GM19023 (cell line): Measurements from ENCODE around the gene LRP1B.

Experiments used
- ATAC-seq: cut with Tn5 transposase; IDR thresholded peaks from one replicate; pipeline ENCODE4 v1.9.1; 2021; ENCODE audit warnings: mild to moderate bottlenecking, moderate library complexity; ENCODE audit not compliant: unreplicated experiment

Gene LRP1B

DNA sequence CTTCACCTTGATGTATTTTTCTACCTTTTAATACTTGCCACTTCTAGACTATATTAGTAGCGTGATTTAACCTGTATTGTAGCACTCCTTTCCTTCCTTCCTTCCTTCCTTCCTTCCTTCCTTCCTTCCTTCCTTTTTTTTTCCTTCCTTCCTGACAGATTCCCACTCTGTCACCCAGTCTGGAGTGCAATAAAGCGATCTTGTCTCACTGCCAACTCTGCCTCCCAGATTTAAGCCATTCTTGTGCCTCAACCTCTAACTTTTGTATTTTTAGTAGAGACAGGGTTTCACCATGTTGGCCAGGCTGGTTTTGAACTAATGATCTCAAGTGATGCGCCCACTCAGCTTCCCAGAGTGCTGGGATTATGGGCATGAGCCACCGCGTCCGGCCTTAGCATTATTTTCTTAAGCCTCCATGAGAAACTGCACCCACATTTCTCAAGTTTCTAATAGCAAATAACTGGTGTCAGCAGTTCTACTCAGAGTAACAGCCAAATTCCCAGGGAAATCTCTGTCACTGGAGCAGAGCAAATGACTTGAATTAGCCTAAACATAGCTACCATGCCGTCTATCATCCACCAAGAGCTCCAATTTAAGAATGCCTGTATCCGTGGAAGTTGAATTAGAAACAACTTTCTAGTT is 529.2 kb downstream of the LRP1B start:
- no peak for ATAC-seq

DNA sequence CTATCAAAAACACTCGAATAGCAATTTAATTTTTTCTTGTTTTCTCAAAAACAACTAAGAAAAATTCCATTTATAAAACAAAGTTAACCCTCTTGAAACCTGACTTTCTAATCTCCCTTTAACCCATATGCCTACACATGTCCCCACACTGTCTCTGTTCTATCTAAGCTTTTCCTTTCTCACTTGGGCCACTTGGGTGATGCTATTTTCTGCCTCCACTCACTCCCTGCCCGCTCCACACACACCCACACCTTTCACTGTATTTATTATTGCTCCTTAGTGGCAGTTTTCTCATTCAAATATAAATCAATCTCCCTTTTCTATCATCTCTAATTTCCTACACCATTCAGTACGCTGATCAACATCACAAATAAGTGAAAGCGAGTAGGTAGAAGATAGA is 531.1 kb downstream of the LRP1B start:
- no peak for ATAC-seq

DNA sequence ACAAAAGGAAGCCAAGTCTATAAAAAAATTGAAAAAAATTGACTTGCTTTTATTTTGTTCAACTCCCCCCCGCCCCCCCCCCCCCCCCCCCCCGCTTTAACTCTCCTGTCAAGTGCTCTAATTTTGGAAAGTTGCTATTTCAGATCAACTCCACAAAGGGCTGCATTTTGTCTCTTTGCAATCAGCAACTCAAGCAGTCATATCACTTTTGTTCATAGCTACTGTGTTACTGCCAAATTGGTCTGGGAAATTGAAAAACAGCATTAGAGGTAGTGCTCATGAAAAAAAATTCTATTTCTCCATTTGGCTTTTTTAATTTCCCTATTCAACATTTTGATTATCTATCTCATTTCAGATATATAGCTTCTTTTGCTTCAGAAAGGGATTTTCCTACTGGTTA is 531.8 kb downstream of the LRP1B start:
- ATAC-seq = no peak

GRCh38 chr2:141595316-141595920 is 535.4 kb downstream of the LRP1B start:
- no peak for ATAC-seq

GRCh38 chr2:141591787-141592186 is 539.0 kb downstream of the LRP1B start:
- ATAC-seq = no peak

- ATAC-seq = no peak
Measured at GRCh38 chr2:141590620-141591019, 540.2 kb downstream of the LRP1B start.

- ATAC-seq = no peak
Measured at GRCh38 chr2:141589314-141589713, 541.5 kb downstream of the LRP1B start.

- no peak for ATAC-seq
Measured at GRCh38 chr2:141586985-141587384, 543.8 kb downstream of the LRP1B start.

DNA sequence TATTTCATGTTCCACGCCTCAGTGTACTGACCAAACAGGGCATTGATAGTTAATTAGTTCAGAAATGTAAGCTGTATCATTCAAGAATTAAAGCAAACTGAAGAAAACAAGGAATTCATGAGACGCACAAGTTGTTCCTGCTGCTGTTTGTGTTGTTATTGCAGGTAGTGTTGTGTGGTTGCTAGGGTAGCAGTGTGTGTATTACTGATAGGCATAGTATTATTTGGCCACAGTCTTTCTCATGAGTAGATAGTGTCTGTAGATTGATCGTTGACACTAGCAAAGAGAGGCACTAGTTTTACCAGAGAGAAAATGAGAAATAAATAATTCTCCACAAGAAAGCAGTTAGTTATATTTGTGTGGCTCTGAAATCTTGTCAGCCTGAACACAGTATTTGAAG is 548.6 kb downstream of the LRP1B start:
- no peak for ATAC-seq

DNA sequence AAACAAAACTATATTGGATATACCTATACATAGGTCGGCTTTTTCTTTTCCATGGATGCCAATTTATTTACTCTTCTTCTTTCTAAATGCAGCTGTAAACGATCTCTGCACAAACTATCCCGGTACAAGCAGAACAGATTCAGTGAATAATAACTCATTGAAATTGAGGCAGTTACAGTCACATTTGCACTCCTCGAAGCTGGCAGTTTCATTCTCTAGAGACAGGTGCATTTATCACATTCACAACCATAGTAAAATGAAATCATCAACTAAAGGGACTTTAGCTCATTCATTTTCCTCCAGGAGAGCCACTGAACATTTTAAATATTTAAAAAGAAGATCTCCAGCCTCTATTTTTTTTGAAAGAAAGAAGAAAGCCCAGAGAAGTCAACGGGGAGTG is 551.7 kb downstream of the LRP1B start:
- ATAC-seq = no peak

DNA sequence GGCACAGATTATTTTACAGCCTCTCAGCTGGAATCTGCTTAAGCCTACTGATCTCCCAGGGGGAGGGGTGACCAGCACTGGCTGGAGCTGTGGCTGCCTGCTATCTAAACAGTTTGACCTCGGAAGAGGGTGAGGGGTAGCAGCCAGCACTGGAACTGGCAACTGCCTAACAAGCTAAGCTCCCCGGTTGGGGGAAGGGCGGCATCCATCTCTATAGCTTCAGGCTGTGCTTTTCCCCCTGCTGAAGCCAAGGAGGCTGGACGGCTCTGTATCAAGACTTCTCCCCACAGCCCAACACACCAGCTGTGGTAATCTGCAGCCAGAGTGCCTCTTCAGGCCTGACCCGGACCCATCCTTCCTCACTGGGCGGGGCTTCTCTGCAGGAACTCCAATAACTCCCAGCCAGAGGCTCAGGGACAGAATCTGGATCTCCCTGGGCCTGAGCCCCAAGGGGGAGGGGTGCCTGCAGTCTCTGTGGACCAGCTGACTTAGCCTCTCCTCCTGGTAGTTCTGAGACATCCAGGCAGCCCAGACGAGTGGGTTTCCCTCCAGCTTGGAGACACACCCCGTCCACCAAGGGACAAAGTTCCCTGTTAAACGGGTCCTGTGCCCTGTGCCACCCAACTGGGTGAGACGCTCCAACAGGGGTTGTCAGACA is 560.2 kb downstream of the LRP1B start:
- ATAC-seq = no peak

- ATAC-seq = no peak
Measured at GRCh38 chr2:141569941-141570340, 560.9 kb downstream of the LRP1B start.

DNA sequence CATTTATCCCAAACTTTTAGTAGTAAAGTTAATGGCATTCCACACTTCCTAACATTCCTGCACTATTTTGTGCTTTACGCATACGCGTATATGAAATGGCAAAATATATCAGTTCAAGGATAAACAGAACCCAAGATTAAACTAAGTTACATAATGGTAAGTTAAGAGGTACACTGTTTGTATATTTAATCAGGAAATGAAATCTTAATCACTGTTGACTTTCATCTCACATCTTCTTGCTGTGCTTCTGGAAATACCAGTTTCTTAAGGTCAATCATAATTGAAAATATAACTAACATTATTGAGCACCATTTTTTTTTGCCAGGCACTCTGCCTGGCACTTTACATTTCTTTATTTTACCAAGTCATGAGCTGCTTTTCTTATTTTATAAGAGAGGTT is 565.2 kb downstream of the LRP1B start:
- ATAC-seq = no peak

- ATAC-seq = no peak
Measured at GRCh38 chr2:141560723-141561122, 570.1 kb downstream of the LRP1B start.

DNA sequence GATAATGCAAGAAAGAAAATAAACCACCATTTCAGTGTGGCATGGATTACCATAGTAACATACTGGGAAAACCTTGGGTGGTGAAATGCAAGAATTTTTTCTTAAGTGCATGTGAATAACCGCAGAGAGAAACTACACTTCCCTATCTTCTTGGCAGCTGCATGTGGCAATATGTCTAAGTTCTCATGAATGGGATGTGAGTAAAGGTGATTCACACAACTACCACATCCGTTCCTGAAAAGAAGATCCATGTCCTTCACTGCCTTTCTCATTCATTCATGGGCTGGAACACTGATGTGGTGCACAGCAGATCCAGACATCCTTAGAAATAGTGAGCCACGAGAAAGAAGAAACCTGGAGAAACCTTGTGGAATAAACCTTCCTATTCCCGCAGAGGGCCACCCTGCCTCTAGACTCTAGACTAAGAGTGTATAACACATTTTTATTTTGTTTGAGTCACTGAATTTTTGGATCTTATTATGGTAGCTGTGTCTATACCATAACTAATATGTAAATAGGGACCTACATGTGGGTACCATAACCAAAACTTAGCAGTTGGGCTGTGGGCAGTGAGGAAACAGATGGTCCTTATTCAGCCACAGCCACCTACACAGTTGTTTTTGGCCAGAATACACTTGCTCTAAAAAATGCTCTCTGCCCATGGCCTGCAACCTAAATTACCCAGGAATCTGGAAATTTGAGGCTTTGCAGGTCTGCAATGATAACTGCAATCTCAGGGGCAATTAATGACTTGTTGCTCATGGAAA is 573.3 kb downstream of the LRP1B start:
- peak; percentile 45 for ATAC-seq

DNA sequence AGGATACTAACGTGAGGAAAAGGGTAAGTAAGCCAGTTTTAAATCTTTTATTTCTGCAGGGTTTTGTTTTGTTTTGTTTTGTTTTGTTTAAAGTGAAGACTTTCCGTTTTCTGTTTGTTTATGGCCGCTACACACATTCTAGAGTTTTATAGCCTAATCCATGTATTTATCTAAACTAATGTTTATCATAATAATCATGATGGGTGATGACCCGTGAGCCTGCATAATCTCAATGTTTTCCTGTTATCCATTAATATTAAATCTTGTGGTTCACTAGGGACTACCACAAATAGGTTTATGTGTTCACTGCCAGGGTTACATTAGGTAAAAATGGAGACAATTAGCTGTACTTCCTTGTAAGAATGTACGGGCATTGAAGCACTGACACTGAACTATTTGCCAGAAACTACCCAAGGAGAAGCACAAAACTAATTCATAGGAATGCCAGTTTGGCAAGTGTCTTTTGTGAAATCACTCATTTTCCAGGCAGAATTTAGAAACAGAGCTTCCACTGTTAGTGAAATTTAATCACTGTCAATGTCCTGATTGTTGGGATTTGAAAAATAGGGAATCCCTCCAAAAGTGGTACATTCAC is 574.8 kb downstream of the LRP1B start:
- no peak for ATAC-seq

- no peak for ATAC-seq
Measured at GRCh38 chr2:141554810-141555209, 576.0 kb downstream of the LRP1B start.

GRCh38 chr2:141534666-141535362 is 596.0 kb downstream of the LRP1B start:
- peak; percentile 82 for ATAC-seq

- no peak for ATAC-seq
Measured at GRCh38 chr2:141529659-141530058, 601.2 kb downstream of the LRP1B start.

DNA sequence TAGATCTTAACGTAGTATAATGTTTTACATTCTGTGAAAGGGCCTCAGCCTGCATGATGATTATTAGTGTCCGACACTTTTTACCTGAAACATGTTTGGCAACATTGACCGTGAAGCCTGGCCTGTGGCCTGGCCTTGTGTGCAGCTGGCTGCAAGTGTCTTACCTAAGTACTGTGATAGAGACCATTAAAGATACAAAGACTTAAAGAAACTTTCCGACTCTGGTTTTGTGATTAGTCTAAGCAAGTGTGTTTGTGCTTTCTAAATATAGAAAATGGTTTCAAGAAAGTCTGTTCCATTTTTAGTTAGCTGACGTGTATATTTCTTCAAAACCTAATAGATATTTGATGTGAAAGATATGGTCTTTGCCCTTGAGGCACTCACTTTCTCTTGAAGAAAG is 601.8 kb downstream of the LRP1B start:
- ATAC-seq = peak; percentile 60

- ATAC-seq = no peak
Measured at GRCh38 chr2:141526760-141527159, 604.1 kb downstream of the LRP1B start.
